GM23338 (cell line): ENCODE measurements around the gene RCOR3. TPM values are rescaled to one million over a fixed set of nuclear protein-coding genes. Genes with fewer than 3 reads are reported as not detected.
A peak's percentile ranks its signal among the peaks of the same experiment; 100 is the strongest.

Experiments
- ATAC-seq: fragments of 200-7000 bp; cut with Tn5 transposase; 3 replicates; pipeline ENCODE4 v1.9.1; 2020
- DNase-seq: peaks from one replicate; pipeline ENCODE4 v3.0.0-alpha.2; 2015; ENCODE audit warnings: low spot score
- H2AFZ ChIP-seq: fragments of 200-600 bp; sonication (generic); 2 replicates; pipeline ENCODE4 v1.8.0; 2016; ENCODE audit warnings: antibody characterized with exemption, mild to moderate bottlenecking, moderate library complexity
- H3F3A ChIP-seq: fragments of 200-600 bp; sonication (generic); replicated peaks from 2 replicates; pipeline ENCODE4 v1.8.0; 2017; ENCODE audit warnings: antibody characterized with exemption, mixed run types, low read depth
- H3K27ac ChIP-seq: fragments of 200-600 bp; sonication (generic); 2 replicates; pipeline ENCODE4 v1.6.1; 2016; ENCODE audit warnings: low read depth
- H3K27me3 ChIP-seq: fragments of 200-600 bp; sonication (generic); 2 replicates; pipeline ENCODE4 v1.8.0; 2016; ENCODE audit warnings: mild to moderate bottlenecking, mixed run types, moderate library complexity; ENCODE audit not compliant: insufficient read depth
- H3K36me3 ChIP-seq: fragments of 200-600 bp; sonication (generic); 2 replicates; pipeline ENCODE4 v1.8.0; 2016; ENCODE audit warnings: mild to moderate bottlenecking; ENCODE audit not compliant: insufficient read depth
- H3K4me1 ChIP-seq: fragments of 200-600 bp; sonication (generic); 2 replicates; pipeline ENCODE4 v1.8.0; 2016; ENCODE audit warnings: mild to moderate bottlenecking, moderate library complexity; ENCODE audit not compliant: insufficient read depth
- H3K4me2 ChIP-seq: fragments of 200-600 bp; sonication (generic); 2 replicates; pipeline ENCODE4 v1.7.1; 2017; ENCODE audit warnings: mixed run types
- H3K4me3 ChIP-seq: fragments of 200-600 bp; sonication (generic); 2 replicates; pipeline ENCODE4 v1.6.1; 2016; ENCODE audit warnings: mixed run types
- H3K79me2 ChIP-seq: fragments of 200-600 bp; sonication (generic); replicated peaks from 2 replicates; pipeline ENCODE4 v1.8.0; 2017; ENCODE audit warnings: mild to moderate bottlenecking; ENCODE audit not compliant: insufficient read depth
- H3K9me2 ChIP-seq: fragments of 200-600 bp; sonication (generic); 2 replicates; pipeline ENCODE4 v1.8.0; 2017; ENCODE audit not compliant: insufficient read depth
- H4K20me1 ChIP-seq: fragments of 200-600 bp; sonication (generic); replicated peaks from 2 replicates; pipeline ENCODE4 v1.8.0; 2017; ENCODE audit warnings: mild to moderate bottlenecking; ENCODE audit not compliant: insufficient read depth
- H3K27ac Mint-ChIP-seq: 2 replicates; pipeline ENCODE4 v1.8.0; 2020; ENCODE audit warnings: inconsistent platforms, mild to moderate bottlenecking, moderate library complexity, mixed read lengths
- H3K27me3 Mint-ChIP-seq: 3 replicates; pipeline ENCODE4 v1.8.0; 2022; ENCODE audit warnings: low read depth, mild to moderate bottlenecking, moderate library complexity, mixed read lengths, inconsistent platforms; ENCODE audit not compliant: insufficient read depth, poor library complexity
- H3K36me3 Mint-ChIP-seq: 3 replicates; pipeline ENCODE4 v1.8.0; 2021; ENCODE audit warnings: low read depth, mild to moderate bottlenecking, inconsistent platforms, moderate library complexity, mixed read lengths
- H3K4me1 Mint-ChIP-seq: 3 replicates; pipeline ENCODE4 v1.8.0; 2020; ENCODE audit warnings: mild to moderate bottlenecking, inconsistent platforms, mixed read lengths
- H3K4me3 Mint-ChIP-seq: 3 replicates; pipeline ENCODE4 v1.8.0; 2021; ENCODE audit warnings: moderate library complexity, mild to moderate bottlenecking, inconsistent platforms, mixed read lengths
- H3K9me3 Mint-ChIP-seq: 3 replicates; pipeline ENCODE4 v1.8.0; 2020; ENCODE audit warnings: moderate library complexity, mild to moderate bottlenecking, inconsistent platforms, mixed read lengths
- CREB1 ChIP-seq: fragments of 250-450 bp; sonication (Bioruptor Pico); IDR thresholded peaks from 2 replicates; pipeline ENCODE4 v1.5.0; 2020; ENCODE audit warnings: low read depth, mild to moderate bottlenecking, moderate library complexity
- CTCF ChIP-seq, 2 experiments: fragments of 200-600 bp in 1 of 2; sonication (generic) in 1 of 2; conservative IDR thresholded peaks; 2 replicates each; pipeline versions ENCODE4 v1.5.1 to v1.6.1; 2016 to 2017; ENCODE audit warnings: antibody characterized with exemption in 2 of 2, low read depth in 2 of 2, mild to moderate bottlenecking in 2 of 2, moderate library complexity in 1 of 2
- EZH2 ChIP-seq: fragments of 200-600 bp; sonication (generic); IDR thresholded peaks from one replicate; pipeline ENCODE4 v1.8.0; 2017; ENCODE audit warnings: antibody characterized with exemption, mild to moderate bottlenecking, low read depth; ENCODE audit not compliant: unreplicated experiment
- EZH2phosphoT487 ChIP-seq: fragments of 200-600 bp; sonication (generic); IDR thresholded peaks from one replicate; pipeline ENCODE4 v1.8.1; 2018; ENCODE audit warnings: antibody characterized with exemption; ENCODE audit not compliant: unreplicated experiment
- JUNB ChIP-seq: IDR thresholded peaks from one replicate; pipeline ENCODE4 v1.6.1; 2016; ENCODE audit warnings: antibody characterized with exemption; ENCODE audit not compliant: unreplicated experiment
- REST ChIP-seq: IDR thresholded peaks from one replicate; pipeline ENCODE4 v1.6.1; 2018; ENCODE audit warnings: antibody characterized with exemption; ENCODE audit not compliant: unreplicated experiment
- STAT1 ChIP-seq: IDR thresholded peaks from one replicate; pipeline ENCODE4 v1.6.1; 2016; ENCODE audit warnings: antibody characterized with exemption; ENCODE audit not compliant: unreplicated experiment
- ZNF331 ChIP-seq: fragments of 250-450 bp; sonication (Bioruptor Pico); IDR thresholded peaks from 2 replicates; pipeline ENCODE4 v1.5.0; 2020; ENCODE audit warnings: low read depth, mild to moderate bottlenecking, moderate library complexity
- polyA plus RNA-seq: library from polyadenylated mRNA; unstranded; fragments of >200 nt; fragmentation: Nextera tagmentation; extraction: Ambion mirVana; gene quantifications from 2 replicates; pipeline ENCODE4 v1.2.1, GENCODE V29; 2016
- total RNA-seq: library from RNA; depleted of rRNA; stranded (reverse); fragments of >200 nt; shearing (Covaris generic); gene quantifications from 2 replicates; pipeline ENCODE4 v1.2.3, GENCODE V29; 2014

RCOR3 gene
- total and polyA plus RNA-seq, 2 experiments from 2014 or later = 19.4 to 26.2 TPM

- H3K4me2 ChIP-seq = no peak overlapping the region; the same call in 1 of the 2 replicates
- Mint-ChIP-seq H3K27me3 (peaks cover 9% of the 10 kb centered on the region), H3K27ac (peak overlapping the region; percentile 69; the same call in 1 of the 2 replicates), H3K9me3 (no peaks in the 10 kb centered on the region), H3K4me1 (peaks cover 18% of the 10 kb centered on the region), H3K36me3 (no peaks in the 10 kb centered on the region), H3K4me3 (no peak overlapping the region)
- ATAC-seq (peak; percentile 99), DNase-seq (peak; percentile 80)
- H2AFZ ChIP-seq = no peak overlapping the region
- H3F3A ChIP-seq = no peaks in the 10 kb centered on the region
- H3K27me3 ChIP-seq = no peaks in the 10 kb centered on the region
- no peak overlapping the region for H3K27ac ChIP-seq
- no peak overlapping the region for H3K4me3 ChIP-seq
- no peak for TF ChIP-seq REST
- TF ChIP-seq EZH2 = no peak
- no peak for TF ChIP-seq CREB1 (CRISPR knock-in tag)
- TF ChIP-seq CTCF (conservative IDR thresholded peaks at IDR 0.05; ENCODE audit: low read depth in 2 of 2) = no peak
- 0 out of 2 replicates have a peak, but pooled peaks cover 3% of the 10 kb centered on the region for H3K79me2 ChIP-seq
- no peaks in the 10 kb centered on the region for H4K20me1 ChIP-seq
- peaks cover 9% of the 10 kb centered on the region for H3K4me1 ChIP-seq
- H3K36me3 ChIP-seq = no peaks in the 10 kb centered on the region
- H3K9me2 ChIP-seq = no peaks in the 10 kb centered on the region
Observed at GRCh38 chr1:211345719-211346118, 86.6 kb downstream of the RCOR3 start.

GRCh38 chr1:211347077-211347844 is 88.1 kb downstream of the RCOR3 start:
- Histone ChIP-seq H3K9me2 (no peaks in the 10 kb centered on the region), H3K4me1 (peaks cover 9% of the 10 kb centered on the region), H3K79me2 (no peaks in the 10 kb centered on the region), H3F3A (no peaks in the 10 kb centered on the region), H4K20me1 (no peaks in the 10 kb centered on the region), H3K4me3 (no peak overlapping the region), H3K4me2 (no peak overlapping the region), H3K27ac (no peak overlapping the region), H3K36me3 (no peaks in the 10 kb centered on the region), H3K27me3 (no peaks in the 10 kb centered on the region), H2AFZ (no peak overlapping the region)
- DNase-seq (no peak), ATAC-seq (no peak)
- no peak overlapping the region for H3K27ac Mint-ChIP-seq
- H3K27me3 Mint-ChIP-seq = peaks cover 11% of the 10 kb centered on the region
- peaks cover 12% of the 10 kb centered on the region for H3K9me3 Mint-ChIP-seq
- H3K4me1 Mint-ChIP-seq = peaks cover 18% of the 10 kb centered on the region
- no peak overlapping the region for H3K4me3 Mint-ChIP-seq
- peaks cover 12% of the 10 kb centered on the region for H3K36me3 Mint-ChIP-seq
- TF ChIP-seq EZH2phosphoT487 (no peak), JUNB (no peak), ZNF331 (CRISPR knock-in tag) (no peak), EZH2 (no peak), REST (no peak), STAT1 (no peak)
